ENCODE data around the gene PRR35.

PRR35 gene

DNA sequence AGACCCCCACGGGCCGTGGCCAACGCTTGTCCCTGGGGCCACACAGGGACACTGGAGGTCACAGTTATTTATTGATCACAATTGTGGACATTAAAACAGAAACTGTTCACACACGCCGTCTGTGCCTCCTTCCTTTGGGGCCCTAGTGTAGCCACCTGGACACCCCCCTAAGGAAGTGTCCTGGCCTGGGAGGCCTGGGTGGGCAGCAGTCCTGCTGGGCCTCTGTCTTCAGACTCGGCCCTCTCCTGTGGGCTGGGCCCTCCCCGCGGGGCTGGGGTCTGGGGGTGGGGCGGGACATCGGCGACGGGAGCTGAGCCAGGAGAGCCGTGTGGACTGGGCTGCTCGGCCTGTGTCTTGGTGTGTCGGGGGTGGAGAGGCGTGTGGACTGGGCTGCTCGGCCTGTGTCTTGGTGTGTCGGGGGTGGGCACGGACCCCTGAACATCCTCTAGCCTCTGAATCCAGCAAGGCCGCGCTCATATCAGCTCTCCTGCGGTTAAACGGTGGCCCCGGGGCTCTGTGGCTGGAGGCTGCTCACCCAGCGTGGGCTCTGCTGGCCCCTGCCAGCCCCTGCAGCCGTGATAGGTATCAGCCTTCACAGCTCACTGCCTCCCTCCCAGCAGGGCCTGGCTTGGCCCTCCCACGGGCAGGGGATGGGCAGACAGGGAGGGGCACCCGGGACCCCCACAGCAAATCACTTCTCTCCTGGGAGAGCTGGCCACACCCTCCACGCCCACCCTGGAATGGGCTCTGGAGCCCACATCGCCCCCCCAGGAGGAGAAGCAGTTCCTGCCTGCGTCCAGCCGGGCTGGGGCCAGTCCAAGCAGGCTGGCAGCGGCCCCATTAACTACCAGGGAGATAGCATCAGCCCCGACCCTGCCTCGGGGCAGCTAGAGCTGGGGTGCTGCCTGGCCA is 5.5 kb downstream of the PRR35 start:
- no peak for DNase-seq

DNA sequence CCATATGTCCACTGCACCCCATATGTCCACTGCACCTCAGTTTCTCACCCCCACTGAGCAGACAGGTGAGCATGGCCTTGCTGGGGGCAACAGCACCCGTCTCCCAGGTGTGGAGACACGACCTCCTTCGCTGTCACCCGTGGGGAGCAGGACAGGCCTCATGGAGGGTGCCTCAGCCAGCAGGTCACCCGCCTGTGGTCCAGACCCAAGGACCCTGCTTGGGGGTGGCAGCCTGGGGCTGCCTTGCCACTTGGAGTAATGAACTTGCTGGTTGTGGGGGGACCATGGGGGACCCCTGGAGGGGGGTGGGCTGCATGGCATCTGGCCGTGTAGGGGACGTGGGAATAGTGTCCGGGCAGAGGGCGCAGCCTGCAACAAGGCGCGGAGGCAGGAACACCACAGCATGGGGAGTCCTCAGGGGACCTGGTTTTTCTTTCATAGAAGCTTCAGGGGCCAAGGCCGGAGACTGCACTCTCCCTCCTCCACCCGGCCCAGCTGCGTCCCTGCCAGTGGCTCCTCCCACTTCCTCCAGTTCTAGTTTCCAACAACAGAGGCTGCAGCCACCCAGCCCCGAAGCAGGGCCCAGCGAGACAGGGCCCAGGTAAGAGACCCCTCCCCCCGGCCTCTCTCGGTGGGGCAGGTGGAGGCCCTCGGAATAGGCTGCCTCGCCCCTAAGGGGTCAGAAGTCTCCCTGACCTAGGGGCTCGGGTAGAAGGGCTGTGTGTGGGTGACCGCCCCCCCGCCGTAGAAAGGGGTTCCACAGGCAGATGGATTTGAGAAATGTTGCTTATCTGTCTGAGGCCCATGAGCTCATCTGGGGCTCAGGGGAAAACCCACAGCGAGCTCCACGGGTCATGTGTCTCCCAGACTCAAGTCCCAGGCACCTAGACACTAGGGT is 6.5 kb downstream of the PRR35 start, which contains the start of gene NHLRC4:
Gene NHLRC4, plus strand, starts transcription at position 531 of the 898 bp plus-strand sequence. CDS start 1,043 bp downstream, outside the sequence.
- DNase-seq: peak; percentile 66

DNA sequence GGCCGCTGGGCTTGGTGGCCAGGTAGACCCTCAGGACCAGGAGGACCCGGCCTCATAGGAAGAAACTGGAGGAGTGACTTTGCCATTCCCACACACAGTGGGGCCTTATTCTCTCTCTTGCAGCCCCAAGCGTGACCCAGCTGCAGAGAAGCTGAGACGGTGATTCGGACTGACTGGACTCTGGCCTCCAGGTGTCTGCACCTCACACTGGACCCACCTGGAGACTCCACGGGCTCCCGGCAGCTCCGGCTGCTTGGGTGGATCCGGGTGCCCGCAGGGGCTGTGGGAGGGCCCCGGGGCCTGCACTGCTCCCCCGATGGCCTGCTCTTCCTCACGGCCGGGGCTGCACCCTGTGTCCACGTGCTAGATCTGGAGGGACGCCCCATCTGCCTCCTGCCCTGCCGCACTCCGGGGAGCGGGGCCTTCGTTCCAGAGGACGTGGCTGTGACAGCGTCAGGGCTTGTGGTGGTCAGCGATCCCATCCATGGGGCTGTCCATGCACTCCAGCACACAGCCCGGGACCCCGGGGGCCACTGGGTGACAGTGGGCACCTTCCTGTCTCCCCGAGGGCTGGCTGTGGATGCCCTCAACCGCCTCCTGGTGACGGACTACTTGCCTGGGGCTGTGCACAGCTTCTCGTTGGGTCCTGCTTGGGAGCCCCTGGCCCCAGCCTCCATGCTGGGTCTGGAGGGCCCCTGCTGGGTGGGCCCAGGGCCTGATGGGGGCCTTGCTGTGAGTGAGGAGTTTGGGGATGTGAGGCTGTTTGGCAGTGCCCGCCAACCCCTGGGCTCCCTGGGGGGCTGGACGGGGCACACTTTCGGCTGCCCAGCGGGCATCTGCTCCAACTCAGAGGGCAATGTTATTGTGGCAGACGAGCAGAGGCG is 7.4 kb downstream of the PRR35 start:
- no peak for DNase-seq

DNA sequence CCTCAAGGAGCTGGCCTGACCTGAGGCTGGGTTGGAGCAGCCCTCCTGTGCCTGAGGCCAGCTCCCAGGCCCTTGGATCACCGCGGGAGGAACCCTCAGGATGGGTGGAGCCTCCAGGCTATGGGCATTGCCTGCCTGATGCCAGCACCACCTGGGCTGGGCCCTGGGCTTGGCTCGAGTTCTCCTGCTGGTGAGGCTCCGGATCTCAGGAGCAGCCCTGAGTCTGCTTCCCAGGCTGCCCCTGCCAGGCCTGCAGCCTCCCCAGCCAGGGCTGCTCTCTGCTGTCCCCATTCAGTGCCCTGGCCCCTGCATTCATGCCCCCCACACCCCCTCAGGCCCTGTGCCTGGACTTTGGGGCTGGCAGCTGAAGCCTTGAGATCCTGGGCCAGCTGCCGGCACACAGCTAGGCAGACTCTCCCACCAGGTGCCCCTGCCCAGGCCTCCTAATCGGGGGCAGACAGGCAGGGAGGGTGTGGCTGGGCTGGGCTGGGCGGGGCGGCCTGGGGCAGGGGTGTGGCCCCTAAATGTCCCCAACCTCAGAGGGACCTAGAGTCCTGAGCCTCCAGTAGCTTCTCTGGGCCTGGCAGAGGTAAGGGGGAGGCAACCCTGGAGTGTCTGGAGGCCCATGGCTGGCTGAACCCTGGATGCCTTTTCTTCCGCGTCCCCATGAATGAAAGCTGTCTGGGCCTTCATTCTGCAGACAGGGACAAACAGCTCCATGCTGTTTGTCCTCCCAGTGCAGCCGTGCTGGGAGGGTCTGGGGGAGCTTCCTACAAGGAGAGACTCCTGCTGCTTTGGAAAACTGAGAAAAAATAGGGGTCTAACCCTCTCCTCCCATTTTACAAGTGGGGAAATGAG is 8.4 kb downstream of the PRR35 start:
- no peak for DNase-seq

DNA sequence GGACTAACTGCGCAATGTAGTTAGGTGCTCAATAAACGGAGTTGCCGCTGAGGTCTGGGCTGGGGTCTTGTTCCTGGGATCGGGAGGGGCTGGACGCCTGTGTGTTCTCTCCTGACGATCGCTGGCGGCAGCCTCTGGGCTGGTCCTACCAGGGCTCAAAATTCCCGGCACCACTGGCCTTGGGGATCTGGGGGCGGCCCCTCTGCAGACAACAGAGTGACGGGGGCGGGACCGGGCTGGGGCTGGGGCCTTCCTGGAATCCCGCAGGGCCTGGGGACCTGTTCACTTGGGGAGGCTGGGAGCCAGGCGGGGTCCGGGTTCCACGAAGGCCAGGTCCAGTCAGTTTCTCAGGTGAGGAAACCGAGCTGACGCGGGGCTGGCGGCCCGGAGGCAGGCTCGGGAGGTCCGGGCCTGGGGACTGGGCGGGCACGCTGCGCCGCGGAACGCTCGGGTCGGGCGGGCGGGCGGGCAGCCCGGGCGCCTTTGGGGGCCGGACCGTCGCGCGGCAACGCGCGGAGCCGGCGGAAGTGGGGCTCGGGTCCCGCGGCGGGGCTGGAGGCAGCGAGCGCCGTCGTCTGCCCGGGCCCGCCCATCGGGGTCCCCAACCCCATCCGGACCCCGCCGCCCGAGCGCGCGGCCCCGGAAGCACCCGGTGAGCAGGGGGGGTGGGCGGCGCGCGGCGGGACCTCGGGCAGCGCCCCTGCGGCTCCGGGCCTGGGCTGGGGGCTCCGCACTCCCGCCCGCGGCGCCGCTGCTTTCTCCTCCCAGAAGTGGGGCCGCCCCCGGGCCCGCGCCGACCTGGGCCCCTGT is 9.5 kb downstream of the PRR35 start, which contains the start of gene PIGQ:
Gene PIGQ, plus strand, starts transcription at position 524 of the 810 bp plus-strand sequence. CDS start 4,107 bp downstream, outside the sequence.
- peak; percentile 62 for DNase-seq

DNA sequence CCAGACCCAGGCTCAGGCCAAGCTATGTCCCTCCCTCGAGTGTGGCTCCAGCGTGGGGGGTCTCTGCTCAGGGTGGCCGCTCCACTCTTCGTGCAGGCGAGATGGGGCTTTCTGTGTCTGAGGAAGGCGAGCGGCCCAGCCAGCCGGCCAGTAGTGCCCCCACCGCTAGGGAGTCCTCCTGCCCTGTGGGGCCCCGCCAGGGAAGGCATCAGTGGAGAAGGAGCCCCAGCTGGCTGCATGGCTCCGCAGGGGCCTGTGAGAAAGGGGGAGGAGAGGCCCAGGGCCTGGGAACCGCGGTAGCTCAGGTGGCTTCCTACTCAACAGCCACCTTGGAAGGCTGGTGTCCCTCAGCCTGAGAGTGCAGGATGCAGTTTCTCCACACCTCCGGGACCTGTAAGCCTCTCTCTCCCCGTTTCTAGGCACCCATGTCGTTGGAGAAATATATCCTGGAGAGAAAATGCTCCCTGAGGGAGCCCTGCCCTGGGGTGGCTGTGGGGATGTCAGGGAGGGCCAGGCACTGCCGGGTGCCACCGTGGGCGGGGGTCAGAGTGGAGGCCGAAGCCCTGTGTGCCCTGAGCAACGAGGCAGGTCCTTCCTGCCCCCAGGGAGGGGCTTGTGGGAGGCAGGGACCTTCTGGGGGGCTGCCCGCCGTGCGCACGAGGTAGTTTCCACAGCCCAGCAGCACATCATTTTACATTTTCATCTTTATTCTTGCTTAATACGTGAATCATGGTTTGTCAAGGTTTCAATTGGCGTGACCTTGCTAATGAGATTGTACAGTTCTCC is 12.9 kb downstream of the PRR35 start:
- no peak for DNase-seq

DNA sequence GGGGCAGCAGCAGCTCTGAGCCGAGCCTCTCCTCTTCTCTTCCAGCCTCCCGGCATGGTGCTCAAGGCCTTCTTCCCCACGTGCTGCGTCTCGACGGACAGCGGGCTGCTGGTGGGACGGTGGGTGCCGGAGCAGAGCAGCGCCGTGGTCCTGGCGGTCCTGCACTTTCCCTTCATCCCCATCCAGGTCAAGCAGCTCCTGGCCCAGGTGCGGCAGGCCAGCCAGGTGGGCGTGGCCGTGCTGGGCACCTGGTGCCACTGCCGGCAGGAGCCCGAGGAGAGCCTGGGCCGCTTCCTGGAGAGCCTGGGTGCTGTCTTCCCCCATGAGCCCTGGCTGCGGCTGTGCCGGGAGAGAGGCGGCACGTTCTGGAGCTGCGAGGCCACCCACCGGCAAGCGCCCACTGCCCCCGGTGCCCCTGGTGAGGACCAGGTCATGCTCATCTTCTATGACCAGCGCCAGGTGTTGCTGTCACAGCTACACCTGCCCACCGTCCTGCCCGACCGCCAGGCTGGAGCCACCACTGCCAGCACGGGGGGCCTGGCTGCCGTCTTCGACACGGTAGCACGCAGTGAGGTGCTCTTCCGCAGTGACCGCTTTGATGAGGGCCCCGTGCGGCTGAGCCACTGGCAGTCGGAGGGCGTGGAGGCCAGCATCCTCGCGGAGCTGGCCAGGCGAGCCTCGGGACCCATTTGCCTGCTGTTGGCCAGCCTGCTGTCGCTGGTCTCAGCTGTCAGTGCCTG is 14.0 kb downstream of the PRR35 start:
- no peak for DNase-seq

DNA sequence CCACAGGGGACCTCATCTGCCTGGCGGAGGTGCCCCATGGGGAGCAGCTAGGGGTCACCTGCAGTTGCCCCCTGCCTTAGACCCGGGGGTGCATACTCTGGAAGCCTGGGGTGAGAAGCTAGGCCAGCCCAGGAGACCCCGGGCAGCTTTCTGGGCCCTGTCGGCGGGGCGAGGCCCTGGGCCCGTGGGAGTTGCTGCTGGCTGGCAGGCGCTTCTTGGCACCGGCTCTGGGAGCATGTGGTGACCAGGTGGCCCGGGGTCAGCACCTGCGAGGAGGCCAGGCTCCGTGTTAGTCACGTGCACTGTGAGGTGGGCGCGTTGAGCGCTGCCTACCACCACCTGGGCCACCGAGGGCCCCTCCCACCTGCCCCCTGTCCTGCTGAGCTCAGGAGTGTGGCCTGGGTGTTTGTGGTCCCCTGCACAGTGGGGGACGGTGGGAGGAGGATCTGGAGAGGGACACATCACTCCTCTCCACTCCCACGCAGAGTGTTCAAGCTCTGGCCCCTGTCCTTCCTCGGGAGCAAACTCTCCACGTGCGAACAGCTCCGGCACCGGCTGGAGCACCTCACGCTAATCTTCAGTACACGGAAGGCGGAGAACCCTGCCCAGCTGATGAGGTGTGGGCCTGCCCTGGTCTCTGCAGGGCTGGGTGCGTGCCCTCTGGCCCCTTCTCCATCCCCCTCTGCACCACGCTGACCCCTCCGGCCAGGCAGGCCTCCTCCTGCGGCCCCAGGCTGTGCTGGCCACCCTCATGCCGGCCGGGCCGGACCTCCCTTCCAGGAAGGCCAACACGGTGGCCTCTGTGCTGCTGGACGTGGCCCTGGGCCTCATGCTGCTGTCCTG is 15.4 kb downstream of the PRR35 start:
- no peak for DNase-seq

DNA sequence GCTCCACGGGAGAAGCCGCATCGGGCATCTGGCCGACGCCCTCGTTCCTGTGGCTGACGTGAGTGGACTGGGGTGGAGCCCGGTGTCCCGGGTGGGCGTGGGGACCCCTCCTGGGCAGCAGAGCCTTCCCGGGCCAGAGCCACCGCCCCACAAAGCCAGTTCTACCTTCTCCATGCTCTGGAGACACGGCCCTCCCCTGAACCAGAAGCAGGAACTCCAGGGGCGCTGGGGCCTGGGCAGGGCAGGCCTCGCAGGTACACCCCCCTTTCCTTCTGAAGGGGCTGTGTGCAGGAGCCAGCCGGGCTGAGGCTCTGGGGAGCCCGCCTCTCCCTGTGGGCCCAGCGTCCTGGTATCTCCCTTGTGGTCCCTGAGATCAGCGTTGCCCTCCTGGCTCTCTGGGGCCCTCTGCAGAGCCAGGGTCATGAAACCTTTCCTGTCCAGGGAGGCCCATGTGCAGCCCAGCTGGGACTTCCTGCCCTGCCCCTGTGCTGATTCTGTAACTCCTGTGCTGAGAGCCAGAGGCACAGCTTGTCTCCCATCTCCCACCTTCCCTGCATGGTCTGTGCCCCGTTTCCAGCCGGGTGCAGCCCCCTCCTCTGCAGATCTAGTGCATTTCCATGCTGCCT is 16.1 kb downstream of the PRR35 start:
- no peak for DNase-seq

DNA sequence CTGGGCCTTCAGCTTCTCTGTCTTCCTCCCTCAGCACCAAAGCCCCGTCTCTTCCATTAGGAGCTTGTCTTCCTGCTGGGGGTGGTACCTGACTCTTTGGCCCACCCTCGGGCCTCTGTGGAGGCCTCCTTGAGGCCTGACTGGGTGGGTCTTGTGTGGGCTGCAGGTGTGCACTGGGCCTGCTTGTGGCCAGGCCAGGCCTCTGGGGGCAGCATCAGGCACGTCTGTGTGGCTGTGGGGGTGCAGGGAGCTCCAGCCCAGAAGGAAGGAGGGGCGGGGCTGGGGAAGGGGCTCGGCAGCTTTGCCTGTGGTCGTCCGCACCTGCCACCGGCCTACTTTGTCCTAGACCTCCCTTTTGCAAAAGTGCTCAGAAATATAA is 16.6 kb downstream of the PRR35 start:
- DNase-seq: no peak

DNA sequence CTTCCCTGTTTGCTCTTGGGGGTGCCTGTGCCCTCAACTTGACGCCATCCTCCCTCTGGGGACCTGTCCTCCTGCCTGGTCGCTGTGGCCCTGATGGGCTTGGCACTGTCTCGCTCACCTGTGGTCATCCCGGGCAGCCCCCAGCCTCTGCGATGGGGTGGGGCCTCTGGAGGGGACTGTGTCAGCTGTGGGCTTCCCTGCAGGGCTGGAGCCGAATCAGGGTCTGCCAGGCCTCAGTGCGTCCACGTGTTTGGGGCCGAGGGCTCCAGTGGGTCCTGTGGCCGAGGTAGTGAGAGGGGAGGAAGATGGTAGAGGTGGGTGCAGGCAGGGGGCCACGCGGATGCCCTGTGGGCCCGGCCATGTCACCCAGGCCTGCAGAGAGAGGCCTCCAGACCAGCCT is 17.6 kb downstream of the PRR35 start:
- no peak for DNase-seq

DNA sequence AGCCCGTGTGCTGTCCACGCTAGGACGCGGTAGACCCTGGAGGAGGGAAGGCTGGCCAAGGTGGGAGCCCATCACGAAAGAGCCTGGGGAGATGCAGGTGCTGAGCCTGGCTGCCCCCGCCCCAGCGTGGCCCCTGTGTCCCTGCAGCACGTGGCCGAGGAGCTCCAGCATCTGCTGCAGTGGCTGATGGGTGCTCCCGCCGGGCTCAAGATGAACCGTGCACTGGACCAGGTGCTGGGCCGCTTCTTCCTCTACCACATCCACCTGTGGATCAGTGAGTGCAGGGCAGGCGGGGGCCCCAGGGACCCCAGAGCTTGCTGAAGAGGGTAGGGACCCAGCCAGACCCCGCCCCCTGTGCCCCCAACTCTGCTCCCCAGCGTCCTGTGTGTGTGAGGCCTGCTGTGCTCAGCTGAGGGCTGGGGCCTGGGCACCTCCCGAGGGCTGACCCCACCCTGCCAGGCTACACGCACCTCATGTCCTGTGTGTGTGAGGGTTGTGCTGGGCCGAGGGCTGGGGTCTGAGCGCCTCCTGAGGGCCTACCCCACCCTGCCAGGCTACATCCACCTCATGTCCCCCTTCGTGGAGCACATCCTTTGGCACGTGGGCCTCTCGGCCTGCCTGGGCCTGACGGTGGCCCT is 18.2 kb downstream of the PRR35 start:
- no peak for DNase-seq

DNA sequence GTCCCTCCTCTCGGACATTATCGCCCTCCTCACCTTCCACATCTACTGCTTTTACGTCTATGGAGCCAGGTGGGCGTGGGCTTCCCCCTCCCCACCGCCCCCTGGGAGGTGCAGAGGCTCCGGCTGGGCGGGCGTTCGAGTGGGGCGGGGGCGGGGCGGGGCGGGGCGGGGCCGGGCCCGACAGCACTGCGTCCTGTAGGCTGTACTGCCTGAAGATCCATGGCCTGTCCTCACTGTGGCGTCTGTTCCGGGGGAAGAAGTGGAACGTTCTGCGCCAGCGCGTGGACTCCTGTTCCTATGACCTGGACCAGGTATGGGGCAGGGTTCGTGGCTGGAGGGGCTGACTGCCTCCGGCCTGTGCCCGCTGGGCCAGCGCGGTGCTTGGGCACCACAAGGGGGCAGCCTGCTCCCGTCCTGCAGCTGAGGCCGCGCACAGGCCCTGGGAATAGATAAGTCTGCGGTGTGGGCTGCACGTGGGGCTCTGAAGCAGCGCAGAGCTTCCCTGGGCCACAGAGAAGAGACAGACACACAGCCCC is 18.7 kb downstream of the PRR35 start:
- no peak for DNase-seq

DNA sequence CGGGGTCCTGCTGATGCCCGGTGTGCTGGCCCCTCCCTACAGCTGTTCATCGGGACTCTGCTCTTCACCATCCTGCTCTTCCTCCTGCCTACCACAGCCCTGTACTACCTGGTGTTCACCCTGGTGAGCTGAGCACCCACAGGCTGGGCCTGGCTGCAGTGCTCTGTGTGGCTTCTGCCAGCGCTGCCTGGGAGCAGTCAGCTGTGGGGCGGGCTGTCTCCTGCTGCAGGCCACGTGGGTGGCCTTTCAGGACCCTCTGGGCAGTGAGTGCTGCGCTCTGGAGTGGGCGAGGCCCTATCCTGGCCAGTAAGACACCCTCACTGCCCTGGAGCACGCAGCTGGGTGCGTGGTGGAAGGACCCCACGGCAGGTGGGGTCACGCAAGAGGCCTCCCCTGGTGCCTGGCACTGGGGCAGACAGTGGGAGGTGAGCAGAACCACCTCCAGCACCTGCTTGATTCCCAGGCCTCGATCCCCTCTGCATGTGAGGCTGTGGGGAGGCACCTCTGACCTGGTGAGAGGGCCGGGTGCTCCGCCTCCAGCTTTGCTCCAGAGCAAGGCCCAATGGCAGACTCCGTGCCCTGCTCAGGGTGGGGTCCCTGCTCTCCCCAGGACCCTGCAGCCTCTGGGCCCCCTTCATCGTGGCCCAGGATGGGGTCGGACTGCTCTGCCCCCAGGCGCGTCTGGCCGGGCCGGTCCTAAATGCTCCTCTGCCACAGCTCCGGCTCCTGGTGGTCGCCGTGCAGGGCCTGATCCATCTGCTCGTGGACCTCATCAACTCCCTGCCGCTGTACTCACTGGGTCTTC is 20.1 kb downstream of the PRR35 start:
- DNase-seq: no peak

DNA sequence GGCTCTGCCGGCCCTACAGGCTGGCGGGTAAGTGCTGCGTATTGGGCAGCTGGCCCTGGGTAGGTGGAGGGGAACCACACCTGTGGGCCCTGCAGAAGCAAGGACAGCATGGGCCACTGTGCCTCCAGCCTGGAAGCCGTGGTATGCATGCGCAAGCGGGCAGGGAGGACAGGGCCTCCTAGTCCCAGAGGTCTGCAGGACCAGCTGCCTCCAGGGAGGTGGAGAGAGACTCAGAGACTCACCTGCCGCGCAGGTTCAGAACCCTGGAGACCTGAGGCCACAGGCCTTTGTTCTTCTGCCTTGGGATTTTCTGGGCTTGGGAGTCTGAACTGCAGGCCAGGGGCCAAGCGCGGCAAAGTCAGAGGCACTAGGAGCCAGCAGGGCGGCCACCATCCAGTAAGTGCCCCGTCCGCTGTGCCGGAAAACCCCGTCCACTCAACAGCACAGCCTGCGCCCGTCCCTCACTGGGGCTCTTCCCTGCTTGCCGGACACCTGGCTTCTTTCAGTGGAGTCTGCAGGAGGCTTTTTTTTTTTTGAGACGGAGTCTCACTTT is 20.8 kb downstream of the PRR35 start:
- DNase-seq: no peak

DNA sequence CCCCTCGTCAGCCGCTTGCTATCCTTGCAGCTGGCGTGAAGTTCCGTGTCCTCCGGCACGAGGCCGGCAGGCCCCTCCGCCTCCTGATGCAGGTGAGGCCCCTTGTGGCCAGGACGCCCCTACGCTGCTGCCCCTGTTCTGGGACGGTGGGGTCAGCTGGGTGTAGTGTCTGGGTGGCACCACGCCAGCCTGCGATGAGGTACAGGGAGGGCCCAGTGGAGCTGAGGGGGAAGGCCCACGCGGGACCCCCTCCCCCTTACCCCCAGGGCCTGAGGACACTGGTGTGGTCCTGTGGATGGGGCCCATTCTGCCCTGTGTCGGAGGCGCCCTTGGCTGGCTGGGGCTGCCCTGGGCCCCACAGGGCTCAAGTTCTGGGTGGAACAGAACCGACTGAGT is 22.0 kb downstream of the PRR35 start:
- no peak for DNase-seq

All from NCI-H2171 treated with DMSO at 0.1 percent for 48 hours (cell line).